DND-41 (cell line): Measurements from ENCODE around the gene TCF19.
"Not testable (repeated sequence)": the region's sequence is repeated elsewhere in the genome, so short reads cannot be mapped to it uniquely, and the experiment has no call there.

Experiments used
- ATAC-seq: fragments of 200-7000 bp; cut with Tn5 transposase; 3 replicates; pipeline ENCODE4 v1.9.1; 2021; ENCODE audit warnings: low read depth; ENCODE audit not compliant: insufficient read depth
- DNase-seq: peaks from one replicate; pipeline ENCODE4 v3.0.0-alpha.2; 2020
- H2AFZ ChIP-seq: 2 replicates; pipeline ENCODE4 v1.6.0; 2012; ENCODE audit warnings: low read depth, low read length
- H3K27ac ChIP-seq: 2 replicates; pipeline ENCODE4 v1.5.1; 2012; ENCODE audit warnings: low read length, inconsistent platforms
- H3K27me3 ChIP-seq: fragments of 200-600 bp; sonication (generic); 2 replicates; pipeline ENCODE4 v1.6.0; 2012; ENCODE audit warnings: low read length, mild to moderate bottlenecking, inconsistent platforms; ENCODE audit not compliant: insufficient read depth, poor library complexity
- H3K36me3 ChIP-seq: 2 replicates; pipeline ENCODE4 v1.5.1; 2012; ENCODE audit warnings: low read length, inconsistent platforms; ENCODE audit not compliant: insufficient read depth
- H3K4me1 ChIP-seq: 2 replicates; pipeline ENCODE4 v1.5.1; 2012; ENCODE audit warnings: mild to moderate bottlenecking, low read length; ENCODE audit not compliant: insufficient read depth
- H3K4me2 ChIP-seq: 2 replicates; pipeline ENCODE4 v1.6.0; 2012; ENCODE audit warnings: mild to moderate bottlenecking, moderate library complexity, low read length, inconsistent platforms; ENCODE audit not compliant: insufficient read depth
- H3K4me3 ChIP-seq, 2 experiments: fragments of 200-600 bp in 1 of 2; shearing (Covaris generic) in 1 of 2; 2 replicates each; pipeline ENCODE4 v1.5.1; 2012 to 2016; ENCODE audit warnings: inconsistent platforms in 2 of 2, low read length in 2 of 2, mild to moderate bottlenecking in 2 of 2, low read depth in 1 of 2, moderate library complexity in 1 of 2
- H3K79me2 ChIP-seq: 2 replicates; pipeline ENCODE4 v1.6.0; 2012; ENCODE audit warnings: low read length, inconsistent platforms; ENCODE audit not compliant: insufficient read depth
- H3K9ac ChIP-seq: 2 replicates; pipeline ENCODE4 v1.6.0; 2012; ENCODE audit warnings: low read depth, mild to moderate bottlenecking, inconsistent platforms, low read length, moderate library complexity
- H3K9me3 ChIP-seq: 2 replicates; pipeline ENCODE4 v1.5.1; 2012; ENCODE audit warnings: low read length, moderate library complexity, mild to moderate bottlenecking, inconsistent platforms; ENCODE audit not compliant: insufficient read depth, severe bottlenecking
- H4K20me1 ChIP-seq: 2 replicates; pipeline ENCODE4 v1.6.0; 2012; ENCODE audit warnings: low read length; ENCODE audit not compliant: insufficient read depth
- CTCF ChIP-seq: IDR thresholded peaks from 2 replicates; pipeline ENCODE4 v1.5.1; 2012; ENCODE audit warnings: borderline replicate concordance, low read length, moderate library complexity, mild to moderate bottlenecking; ENCODE audit not compliant: poor library complexity, severe bottlenecking; ENCODE audit errors: extremely low read depth
- EZH2 ChIP-seq: IDR thresholded peaks from 3 replicates; pipeline ENCODE4 v1.6.1; 2012; ENCODE audit warnings: borderline replicate concordance, low read depth, mild to moderate bottlenecking, moderate library complexity, low read length, inconsistent platforms; ENCODE audit not compliant: severe bottlenecking

TCF19 gene

GRCh38 chr6:31162463-31163165 lies 4.2 kb downstream of the TCF19 start:
- TF ChIP-seq CTCF (no peak), EZH2 (no peak)
- H3K9ac ChIP-seq: no peak overlapping the region
- H2AFZ ChIP-seq: no peak overlapping the region
- peaks cover 26% of the 10 kb centered on the region for H4K20me1 ChIP-seq
- H3K27ac ChIP-seq: no peak overlapping the region
- H3K4me2 ChIP-seq: peak overlapping the region; percentile 75; the same call in 1 of the 2 replicates
- peaks cover 57% of the 10 kb centered on the region for H3K36me3 ChIP-seq
- H3K4me1 ChIP-seq: peaks cover 42% of the 10 kb centered on the region
- H3K4me3 ChIP-seq: no peak overlapping the region
- no peaks in the 10 kb centered on the region for H3K27me3 ChIP-seq
- no peaks in the 10 kb centered on the region for H3K9me3 ChIP-seq
- no peak for DNase-seq
- no peak for ATAC-seq
- H3K79me2 ChIP-seq: peaks cover 47% of the 10 kb centered on the region

GRCh38 chr6:31163922-31164321 lies 5.5 kb downstream of the TCF19 start:
- H3K27ac ChIP-seq: no peak overlapping the region
- no peak overlapping the region for H3K4me2 ChIP-seq
- H4K20me1 ChIP-seq: peaks cover 26% of the 10 kb centered on the region
- peaks cover 57% of the 10 kb centered on the region for H3K36me3 ChIP-seq
- DNase-seq: no peak
- H3K9ac ChIP-seq: no peak overlapping the region
- no peaks in the 10 kb centered on the region for H3K27me3 ChIP-seq
- TF ChIP-seq EZH2: no peak
- no peak for TF ChIP-seq CTCF
- H3K79me2 ChIP-seq: peaks cover 42% of the 10 kb centered on the region
- no peak for ATAC-seq
- peaks cover 42% of the 10 kb centered on the region for H3K4me1 ChIP-seq
- H3K9me3 ChIP-seq: no peaks in the 10 kb centered on the region
- no peak overlapping the region for H2AFZ ChIP-seq
- no peak overlapping the region for H3K4me3 ChIP-seq

GRCh38 chr6:31164475-31165063 lies 6.2 kb downstream of the TCF19 start:
- H3K27me3 ChIP-seq, H3K9ac ChIP-seq, H3K9me3 ChIP-seq, H2AFZ ChIP-seq, H3K4me3 ChIP-seq, H3K4me2 ChIP-seq, H3K27ac ChIP-seq, ATAC-seq, DNase-seq: not testable (repeated sequence)
- Histone ChIP-seq H3K79me2 (peaks cover 36% of the 10 kb centered on the region), H3K36me3 (peaks cover 50% of the 10 kb centered on the region), H4K20me1 (peaks cover 23% of the 10 kb centered on the region), H3K4me1 (peaks cover 36% of the 10 kb centered on the region)

- peaks cover 29% of the 10 kb centered on the region for H3K79me2 ChIP-seq
- H3K27ac ChIP-seq, DNase-seq, ATAC-seq, H2AFZ ChIP-seq, H3K9ac ChIP-seq, H3K4me3 ChIP-seq, H3K4me2 ChIP-seq, H3K9me3 ChIP-seq, H3K27me3 ChIP-seq: not testable (repeated sequence)
- H4K20me1 ChIP-seq: peaks cover 21% of the 10 kb centered on the region; the same call in 1 of the 2 replicates
- H3K36me3 ChIP-seq: peaks cover 44% of the 10 kb centered on the region
- peaks cover 29% of the 10 kb centered on the region for H3K4me1 ChIP-seq
Observed at GRCh38 chr6:31165064-31165832, 6.9 kb downstream of the TCF19 start.
